ENCODE data around the gene MED22. TPM values are rescaled to one million over a fixed set of nuclear protein-coding genes. Genes with fewer than 3 reads are reported as not detected.
A peak's percentile ranks its signal among the peaks of the same experiment; 100 is the strongest.

MED22 gene
- total RNA-seq, 1 experiment from 2014 or later, result 18.6 TPM

DNA sequence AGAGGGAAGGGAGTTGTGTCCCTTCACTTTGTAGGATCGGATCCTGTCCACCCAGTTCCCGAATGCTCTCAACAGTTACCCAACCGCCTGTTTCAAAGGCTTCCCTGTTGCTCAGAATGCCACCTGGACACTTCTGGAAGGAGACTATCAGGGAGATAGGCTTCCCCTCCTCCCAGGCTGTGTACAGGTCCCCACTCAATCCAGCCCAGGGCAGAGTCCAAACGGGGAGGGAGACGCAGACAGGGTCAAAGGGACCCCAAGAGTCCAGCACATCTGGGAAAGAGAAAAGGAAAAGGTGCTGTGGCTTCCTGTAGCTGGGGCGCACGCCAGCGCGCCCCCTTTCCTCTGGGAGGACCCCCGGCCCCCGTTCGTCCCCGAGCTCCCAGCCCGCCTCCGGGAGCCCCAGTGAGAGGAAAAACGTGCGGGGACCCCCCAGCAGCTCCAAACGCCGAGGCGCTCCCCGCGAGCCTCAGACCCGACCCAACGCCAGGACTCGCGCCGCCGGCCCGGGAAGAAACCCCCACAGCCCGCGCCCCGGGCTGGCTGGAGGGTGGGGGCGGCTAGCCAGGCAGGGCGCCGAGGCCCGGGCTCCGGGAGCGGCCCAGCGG is 27.3 kb upstream of the MED22 start:
- intact Hi-C loops (cut with micrococcal nuclease), result no loop called here
- BruUV-seq (replicated peaks), result no TSS peak
- Histone ChIP-seq H3K4me2 (ENCODE audit: low read length) (peak overlapping the region; percentile 76), H3K9me3 (ENCODE audit: control insufficient read depth in 1 of 2, insufficient read depth in 1 of 2, low read depth in 1 of 2, low read length in 2 of 2) (no peaks in the 10 kb centered on the region), H3K9ac (ENCODE audit: low read length) (peak overlapping the region; percentile 94), H3K36me3 (ENCODE audit: control insufficient read depth in 1 of 2, insufficient read depth in 2 of 2, low read length in 2 of 2) (peaks cover 9 to 21% of the 10 kb centered on the region in 2 experiments; a peak in 3 of 4 replicates), H3K27me3 (ENCODE audit: insufficient read depth, low read length) (no peaks in the 10 kb centered on the region), H3K9me2 (ENCODE audit: insufficient read depth) (no peaks in the 10 kb centered on the region), H4K20me1 (ENCODE audit: insufficient read depth) (0 out of 2 replicates have a peak, but pooled peaks cover 9% of the 10 kb centered on the region), H3K4me1 (ENCODE audit: control insufficient read depth in 1 of 2, insufficient read depth in 2 of 2, low read length in 2 of 2) (peaks cover 21 to 29% of the 10 kb centered on the region in 2 experiments), H3K79me2 (ENCODE audit: insufficient read depth, low read length) (peaks cover 57% of the 10 kb centered on the region), H3K27ac (ENCODE audit: low read depth, low read length) (peak overlapping the region; percentile 91), H3K4me3 (replicated peaks in 1 of 2; ENCODE audit: low read depth in 1 of 2, low read length in 2 of 2) (peak overlapping the region; percentile 59 to 95), H2AFZ (ENCODE audit: low read depth, low read length, poor library complexity, severe bottlenecking) (no peak overlapping the region)
- CTCF ChIA-PET, result no interaction called here
- POLR2A ChIA-PET, result interaction anchor here (1.7 kb wide), 1 partner anchor 20 kb away, joined by 7 read pairs; the partner anchor contains the start of genes SURF1 and SURF2
- TF ChIP-seq YY1 (IDR thresholded peaks at IDR 0.05; ENCODE audit: extremely low read depth, insufficient replicate concordance, low read depth, low read length) (no peak), CBX3 (IDR thresholded peaks at IDR 0.05; ENCODE audit: low read depth) (no peak), SRF (IDR thresholded peaks at IDR 0.05; ENCODE audit: low read depth) (no peak), SP1 (IDR thresholded peaks at IDR 0.05; ENCODE audit: low read depth) (no peak), ZFX (IDR thresholded peaks at IDR 0.05) (no peak), POLR2AphosphoS5 (IDR thresholded peaks at IDR 0.05; ENCODE audit: low read depth, low read length) (no peak), JUND (IDR thresholded peaks at IDR 0.05) (no peak), SIN3A (IDR thresholded peaks at IDR 0.05; ENCODE audit: low read depth) (no peak), POLR2A (IDR thresholded peaks at IDR 0.05; ENCODE audit: borderline replicate concordance, extremely low read depth, insufficient read depth, insufficient read length) (no peak), CEBPB (IDR thresholded peaks at IDR 0.05; ENCODE audit: low read depth) (no peak), TCF7L2 (IDR thresholded peaks at IDR 0.05; ENCODE audit: borderline replicate concordance, extremely low read depth, insufficient read depth, insufficient read length) (no peak), RAD21 (IDR thresholded peaks at IDR 0.05; ENCODE audit: low read depth) (no peak), EZH2 (IDR thresholded peaks at IDR 0.05) (no peak), ZNF274 (IDR thresholded peaks at IDR 0.05; ENCODE audit: low read depth, low read length) (no peak)
- TF ChIP-seq, protein P1, sequence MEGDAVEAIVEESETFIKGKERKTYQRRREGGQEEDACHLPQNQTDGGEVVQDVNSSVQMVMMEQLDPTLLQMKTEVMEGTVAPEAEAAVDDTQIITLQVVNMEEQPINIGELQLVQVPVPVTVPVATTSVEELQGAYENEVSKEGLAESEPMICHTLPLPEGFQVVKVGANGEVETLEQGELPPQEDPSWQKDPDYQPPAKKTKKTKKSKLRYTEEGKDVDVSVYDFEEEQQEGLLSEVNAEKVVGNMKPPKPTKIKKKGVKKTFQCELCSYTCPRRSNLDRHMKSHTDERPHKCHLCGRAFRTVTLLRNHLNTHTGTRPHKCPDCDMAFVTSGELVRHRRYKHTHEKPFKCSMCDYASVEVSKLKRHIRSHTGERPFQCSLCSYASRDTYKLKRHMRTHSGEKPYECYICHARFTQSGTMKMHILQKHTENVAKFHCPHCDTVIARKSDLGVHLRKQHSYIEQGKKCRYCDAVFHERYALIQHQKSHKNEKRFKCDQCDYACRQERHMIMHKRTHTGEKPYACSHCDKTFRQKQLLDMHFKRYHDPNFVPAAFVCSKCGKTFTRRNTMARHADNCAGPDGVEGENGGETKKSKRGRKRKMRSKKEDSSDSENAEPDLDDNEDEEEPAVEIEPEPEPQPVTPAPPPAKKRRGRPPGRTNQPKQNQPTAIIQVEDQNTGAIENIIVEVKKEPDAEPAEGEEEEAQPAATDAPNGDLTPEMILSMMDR (IDR thresholded peaks at IDR 0.05 in 2 of 3, conservative IDR thresholded peaks at IDR 0.05 in 1 of 3; ENCODE audit: borderline replicate concordance in 1 of 3, insufficient read depth in 1 of 3, low read depth in 2 of 3, low read length in 2 of 3), result no peak
- TF ChIP-seq, protein P2, sequence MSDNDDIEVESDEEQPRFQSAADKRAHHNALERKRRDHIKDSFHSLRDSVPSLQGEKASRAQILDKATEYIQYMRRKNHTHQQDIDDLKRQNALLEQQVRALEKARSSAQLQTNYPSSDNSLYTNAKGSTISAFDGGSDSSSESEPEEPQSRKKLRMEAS (IDR thresholded peaks at IDR 0.05), result no peak
- ATAC-seq, result peak; percentile 20
- RAD21 ChIA-PET (ENCODE audit: low non-redundant PET in 1 of 2, low total read pairs in 2 of 2, uncharacterized antibody in 2 of 2, unreplicated experiment in 2 of 2), result no interaction called here
- no peak for DNase-seq (ENCODE audit: low read depth, low spot score)
